ENCODE results near the gene LDLRAD1. TPM values are rescaled to one million over a fixed set of nuclear protein-coding genes. Genes with fewer than 3 reads are reported as not detected.
"Not testable (repeated sequence)": the region's sequence is repeated elsewhere in the genome, so short reads cannot be mapped to it uniquely, and the experiment has no call there.

LDLRAD1 gene
- total RNA-seq, 1 experiment from 2014 or later: not detected

GRCh38 chr1:54037476-54037875, 19.5 kb upstream of the LDLRAD1 start:
- H3K27me3 ChIP-seq (replicated peaks; ENCODE audit: insufficient read depth, low read depth, low read length, poor library complexity): no peaks in the 10 kb centered on the region
- no peaks in the 10 kb centered on the region for H3K4me1 ChIP-seq (ENCODE audit: insufficient read depth, low read length, poor library complexity, severe bottlenecking)
- BruUV-seq (replicated peaks): no TSS peak
- POLR2A ChIA-PET (ENCODE audit: low non-redundant PET): no interaction called here
- H3K36me3 ChIP-seq (ENCODE audit: insufficient read depth, low read length, poor library complexity, severe bottlenecking): peaks cover 19% of the 10 kb centered on the region
- TF ChIP-seq CTCF (conservative IDR thresholded peaks at IDR 0.05; ENCODE audit: low read depth, low read length): no peak
- no peak for TF ChIP-seq EZH2 (IDR thresholded peaks at IDR 0.05; ENCODE audit: borderline replicate concordance, low read depth, low read length, poor library complexity, severe bottlenecking)
- no peaks in the 10 kb centered on the region for H3K9me3 ChIP-seq (ENCODE audit: low read depth, low read length, poor library complexity, severe bottlenecking)
- DNase-seq (ENCODE audit: low spot score): no peak
- no peak overlapping the region for H3K4me3 ChIP-seq (ENCODE audit: low read depth, low read length, poor library complexity, severe bottlenecking)
- H3K27ac ChIP-seq (ENCODE audit: low read depth, low read length, poor library complexity, severe bottlenecking): no peak overlapping the region
- intact Hi-C loops (cut with micrococcal nuclease; ENCODE audit: unreplicated experiment): no loop called here
- CTCF ChIA-PET: no interaction called here

GRCh38 chr1:54028306-54029251, 10.6 kb upstream of the LDLRAD1 start:
- TF ChIP-seq EZH2 (IDR thresholded peaks at IDR 0.05; ENCODE audit: borderline replicate concordance, low read depth, low read length, poor library complexity, severe bottlenecking) (no peak), CTCF (conservative IDR thresholded peaks at IDR 0.05; ENCODE audit: low read depth, low read length) (no peak)
- intact Hi-C loops (cut with micrococcal nuclease; ENCODE audit: unreplicated experiment): no loop called here
- CTCF ChIA-PET: no interaction called here
- Histone ChIP-seq H3K4me3 (ENCODE audit: low read depth, low read length, poor library complexity, severe bottlenecking) (no peak overlapping the region), H3K27me3 (replicated peaks; ENCODE audit: insufficient read depth, low read depth, low read length, poor library complexity) (no peaks in the 10 kb centered on the region), H3K27ac (ENCODE audit: low read depth, low read length, poor library complexity, severe bottlenecking) (no peak overlapping the region), H3K9me3 (ENCODE audit: low read depth, low read length, poor library complexity, severe bottlenecking) (no peaks in the 10 kb centered on the region), H3K4me1 (ENCODE audit: insufficient read depth, low read length, poor library complexity, severe bottlenecking) (no peaks in the 10 kb centered on the region), H3K36me3 (ENCODE audit: insufficient read depth, low read length, poor library complexity, severe bottlenecking) (peaks cover 5% of the 10 kb centered on the region)
- POLR2A ChIA-PET (ENCODE audit: low non-redundant PET): no interaction called here
- no TSS peak for BruUV-seq (replicated peaks)
- DNase-seq (ENCODE audit: low spot score): no peak

- intact Hi-C loops (cut with micrococcal nuclease; ENCODE audit: unreplicated experiment): no loop called here
- POLR2A ChIA-PET (ENCODE audit: low non-redundant PET): no interaction called here
Observed at GRCh38 chr1:54027848-54028247, 9.9 kb upstream of the LDLRAD1 start.

GRCh38 chr1:54024811-54025210, 6.8 kb upstream of the LDLRAD1 start:
- H3K27ac ChIP-seq (ENCODE audit: low read depth, low read length, poor library complexity, severe bottlenecking); BruUV-seq (replicated peaks); H3K27me3 ChIP-seq (replicated peaks; ENCODE audit: insufficient read depth, low read depth, low read length, poor library complexity); H3K36me3 ChIP-seq (ENCODE audit: insufficient read depth, low read length, poor library complexity, severe bottlenecking); intact Hi-C loops (cut with micrococcal nuclease; ENCODE audit: unreplicated experiment); POLR2A ChIA-PET (ENCODE audit: low non-redundant PET); H3K9me3 ChIP-seq (ENCODE audit: low read depth, low read length, poor library complexity, severe bottlenecking); H3K4me3 ChIP-seq (ENCODE audit: low read depth, low read length, poor library complexity, severe bottlenecking); H3K4me1 ChIP-seq (ENCODE audit: insufficient read depth, low read length, poor library complexity, severe bottlenecking); DNase-seq (ENCODE audit: low spot score); CTCF ChIA-PET: not testable (repeated sequence)

More at GRCh38 chr1:54027848-54028247, 9.9 kb upstream of the LDLRAD1 start:
- Histone ChIP-seq H3K27ac (ENCODE audit: low read depth, low read length, poor library complexity, severe bottlenecking) (no peak overlapping the region), H3K4me3 (ENCODE audit: low read depth, low read length, poor library complexity, severe bottlenecking) (no peak overlapping the region), H3K27me3 (replicated peaks; ENCODE audit: insufficient read depth, low read depth, low read length, poor library complexity) (no peaks in the 10 kb centered on the region), H3K4me1 (ENCODE audit: insufficient read depth, low read length, poor library complexity, severe bottlenecking) (no peaks in the 10 kb centered on the region), H3K9me3 (ENCODE audit: low read depth, low read length, poor library complexity, severe bottlenecking) (no peaks in the 10 kb centered on the region), H3K36me3 (ENCODE audit: insufficient read depth, low read length, poor library complexity, severe bottlenecking) (peaks cover 5% of the 10 kb centered on the region)
- no TSS peak for BruUV-seq (replicated peaks)
- no peak for TF ChIP-seq CTCF (conservative IDR thresholded peaks at IDR 0.05; ENCODE audit: low read depth, low read length)
- no peak for TF ChIP-seq EZH2 (IDR thresholded peaks at IDR 0.05; ENCODE audit: borderline replicate concordance, low read depth, low read length, poor library complexity, severe bottlenecking)
- DNase-seq (ENCODE audit: low spot score): no peak
- CTCF ChIA-PET: no interaction called here

Measured in A673 (cell line).